Trophoblast cell (in vitro differentiated cells and primary cell): ENCODE results near the gene TPD52L3.

Experiments used
- DNase-seq, 2 donors: peaks; one replicate each; pipeline ENCODE4 v3.0.0-alpha.2; 2016
- H2AFZ ChIP-seq: 2 replicates; pipeline ENCODE4 v1.6.1; 2013; ENCODE audit warnings: low read length, moderate library complexity, mild to moderate bottlenecking; ENCODE audit not compliant: insufficient read depth, poor library complexity
- H2AK5ac ChIP-seq: 2 replicates; pipeline ENCODE4 v1.6.1; 2013; ENCODE audit warnings: mild to moderate bottlenecking, low read length
- H2BK120ac ChIP-seq: 2 replicates; pipeline ENCODE4 v1.6.1; 2013; ENCODE audit warnings: low read length, mild to moderate bottlenecking, moderate library complexity; ENCODE audit not compliant: insufficient read depth, poor library complexity
- H2BK12ac ChIP-seq: 2 replicates; pipeline ENCODE4 v1.6.1; 2013; ENCODE audit warnings: mild to moderate bottlenecking, low read length, moderate library complexity
- H2BK5ac ChIP-seq: 2 replicates; pipeline ENCODE4 v1.6.1; 2013; ENCODE audit warnings: low read length, low read depth, moderate library complexity, mild to moderate bottlenecking; ENCODE audit not compliant: poor library complexity
- H3K14ac ChIP-seq: 2 replicates; pipeline ENCODE4 v1.6.1; 2013; ENCODE audit warnings: mild to moderate bottlenecking, low read length
- H3K18ac ChIP-seq: 2 replicates; pipeline ENCODE4 v1.6.1; 2013; ENCODE audit warnings: mild to moderate bottlenecking, low read length
- H3K23ac ChIP-seq: 2 replicates; pipeline ENCODE4 v1.6.1; 2013; ENCODE audit warnings: low read length
- H3K27ac ChIP-seq: 2 replicates; pipeline ENCODE4 v1.5.1; 2013; ENCODE audit warnings: low read depth, mild to moderate bottlenecking, inconsistent platforms, low read length, moderate library complexity
- H3K27me3 ChIP-seq: 2 replicates; pipeline ENCODE4 v1.6.1; 2013; ENCODE audit warnings: inconsistent platforms, mild to moderate bottlenecking, low read length, moderate library complexity; ENCODE audit not compliant: insufficient read depth
- H3K36me3 ChIP-seq, 2 experiments: 1 replicate in 1 of 2; 2 replicates in 1 of 2; pipeline ENCODE4 v1.6.1; 2013; ENCODE audit warnings: low read length in 2 of 2, mild to moderate bottlenecking in 2 of 2, moderate library complexity in 1 of 2; ENCODE audit not compliant: insufficient read depth in 2 of 2, control insufficient read depth in 1 of 2
- H3K4ac ChIP-seq: 2 replicates; pipeline ENCODE4 v1.6.1; 2013; ENCODE audit warnings: low read depth, mild to moderate bottlenecking, low read length, moderate library complexity
- H3K4me1 ChIP-seq, 2 experiments: 1 replicate in 1 of 2; 2 replicates in 1 of 2; pipeline ENCODE4 v1.6.1; 2013; ENCODE audit warnings: low read length in 2 of 2, mild to moderate bottlenecking in 2 of 2, moderate library complexity in 1 of 2; ENCODE audit not compliant: insufficient read depth in 2 of 2, control insufficient read depth in 1 of 2
- H3K4me2 ChIP-seq: 2 replicates; pipeline ENCODE4 v1.6.1; 2013; ENCODE audit warnings: inconsistent platforms, mild to moderate bottlenecking, low read length, moderate library complexity
- H3K4me3 ChIP-seq: 2 replicates; pipeline ENCODE4 v1.5.1; 2013; ENCODE audit warnings: mild to moderate bottlenecking, low read depth, low read length, inconsistent platforms
- H3K79me1 ChIP-seq: one replicate; pipeline ENCODE4 v1.6.1; 2013; ENCODE audit warnings: low read length
- H3K79me2 ChIP-seq: 2 replicates; pipeline ENCODE4 v1.6.1; 2013; ENCODE audit warnings: low read length, mild to moderate bottlenecking; ENCODE audit not compliant: control insufficient read depth, insufficient read depth, poor library complexity
- H3K9ac ChIP-seq: 2 replicates; pipeline ENCODE4 v1.6.1; 2013; ENCODE audit warnings: mild to moderate bottlenecking, low read length
- H3K9me3 ChIP-seq: 2 replicates; pipeline ENCODE4 v1.6.1; 2013; ENCODE audit warnings: low read depth, mild to moderate bottlenecking, control low read depth, inconsistent platforms, low read length; ENCODE audit not compliant: insufficient read depth
- H4K12ac ChIP-seq: 2 replicates; pipeline ENCODE4 v1.6.1; 2013; ENCODE audit warnings: low read depth, mild to moderate bottlenecking, low read length, moderate library complexity
- H4K8ac ChIP-seq: 2 replicates; pipeline ENCODE4 v1.6.1; 2013; ENCODE audit warnings: low read depth, mild to moderate bottlenecking, low read length, moderate library complexity
- H4K91ac ChIP-seq: one replicate; pipeline ENCODE4 v1.6.1; 2013; ENCODE audit warnings: low read depth, mild to moderate bottlenecking, low read length, moderate library complexity
- WGBS: extraction: QIAGEN DNeasy Blood & Tissue Kit; methylation state at CpG from one replicate; pipeline ENCODE4 v1.1.7; 2013; ENCODE audit warnings: missing lambda C conversion rate; ENCODE audit not compliant: insufficient read length, insufficient coverage; ENCODE audit errors: extremely low coverage; 5-methylcytosine and 5-hydroxymethylcytosine counted together

Gene TPD52L3

DNA sequence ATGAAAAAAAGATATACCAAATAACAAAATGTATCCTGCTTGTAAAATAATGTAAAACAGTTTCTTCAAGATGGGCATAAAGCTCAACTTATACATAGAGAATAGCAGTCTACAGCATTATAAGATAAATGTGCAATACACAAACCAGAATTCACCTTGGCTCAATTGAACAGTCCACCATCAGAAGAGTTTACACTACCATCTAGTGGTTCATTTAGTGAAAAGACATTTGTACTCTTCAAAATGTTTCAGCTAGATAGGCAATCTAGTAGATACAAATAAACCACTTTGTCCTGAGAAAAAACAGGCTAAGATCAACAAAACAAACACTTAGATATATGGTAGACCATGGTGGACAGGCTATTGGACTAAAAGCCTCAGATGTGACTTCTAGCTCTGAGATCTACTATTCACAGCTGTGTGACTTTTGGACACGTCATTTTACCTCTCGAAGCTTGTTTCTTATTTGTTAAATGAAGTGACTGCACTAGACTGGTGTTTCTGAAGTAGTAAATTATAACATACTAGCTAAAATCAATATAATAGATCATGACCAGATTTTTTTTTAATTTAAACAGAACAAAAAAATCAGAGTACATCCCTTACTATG lies 22.1 kb upstream of the TPD52L3 start:
- Histone ChIP-seq H2BK12ac (no peak overlapping the region), H3K79me2 (no peaks in the 10 kb centered on the region), H3K4me1 (no peaks in the 10 kb centered on the region), H3K18ac (no peak overlapping the region), H2AFZ (no peak overlapping the region), H3K4me3 (no peak overlapping the region), H2AK5ac (no peak overlapping the region), H4K8ac (no peak overlapping the region), H3K4me2 (no peak overlapping the region), H3K14ac (no peak overlapping the region), H3K27me3 (no peaks in the 10 kb centered on the region), H3K36me3 (no peaks in the 10 kb centered on the region), H2BK120ac (no peak overlapping the region), H3K23ac (no peak overlapping the region), H3K9me3 (no peaks in the 10 kb centered on the region), H3K27ac (no peak overlapping the region), H4K12ac (no peak overlapping the region), H3K9ac (no peak overlapping the region), H2BK5ac (no peak overlapping the region), H3K79me1 (no peaks in the 10 kb centered on the region), H3K4ac (no peak overlapping the region), H4K91ac (no peak overlapping the region)
- DNase-seq, result peak in 1 of 2 donors; percentile 66
- WGBS, result no CpG with 5 or more reads among the region's 2 CpGs

DNA sequence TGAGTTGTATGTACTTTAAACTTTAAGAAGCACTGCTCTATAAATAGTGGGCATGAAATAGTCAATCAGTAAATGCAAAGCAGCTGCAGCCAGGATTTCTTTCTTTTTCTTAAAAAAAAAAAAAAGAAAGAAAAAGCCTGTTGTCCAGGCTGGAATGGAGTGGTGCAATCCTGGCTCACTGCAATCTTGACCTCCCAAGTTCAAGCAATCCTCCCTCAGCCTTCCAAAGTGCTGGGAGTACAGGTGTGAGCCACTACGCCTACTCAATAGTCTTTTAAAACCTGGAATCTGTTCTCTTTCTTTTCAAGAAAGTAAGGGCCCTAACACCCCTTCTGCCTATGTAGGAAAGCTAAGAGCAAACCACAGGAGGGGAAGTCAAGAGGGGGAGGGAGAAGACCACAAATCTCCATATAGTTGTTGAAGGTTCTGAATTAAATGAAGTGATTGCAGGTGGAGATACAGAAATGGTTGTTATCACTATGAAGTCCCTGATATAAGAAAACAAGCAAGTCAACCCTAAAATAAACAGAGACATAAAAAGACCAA lies 20.6 kb upstream of the TPD52L3 start:
- H3K14ac ChIP-seq, result no peak overlapping the region
- no peak overlapping the region for H4K8ac ChIP-seq
- H4K12ac ChIP-seq, result no peak overlapping the region
- H2BK12ac ChIP-seq, result no peak overlapping the region
- H2BK5ac ChIP-seq, result no peak overlapping the region
- no peaks in the 10 kb centered on the region for H3K4me1 ChIP-seq
- DNase-seq, result no peak
- H3K27ac ChIP-seq, result no peak overlapping the region
- no peak overlapping the region for H2AFZ ChIP-seq
- H3K79me1 ChIP-seq, result no peaks in the 10 kb centered on the region
- H4K91ac ChIP-seq, result no peak overlapping the region
- no peak overlapping the region for H3K4me3 ChIP-seq
- no peak overlapping the region for H2AK5ac ChIP-seq
- H3K9me3 ChIP-seq, result no peaks in the 10 kb centered on the region
- H3K9ac ChIP-seq, result no peak overlapping the region
- no CpG with 5 or more reads among the region's 1 CpG for WGBS
- no peaks in the 10 kb centered on the region for H3K36me3 ChIP-seq
- H3K79me2 ChIP-seq, result no peaks in the 10 kb centered on the region
- H3K23ac ChIP-seq, result no peak overlapping the region
- no peak overlapping the region for H2BK120ac ChIP-seq
- no peak overlapping the region for H3K4ac ChIP-seq
- no peak overlapping the region for H3K4me2 ChIP-seq
- H3K18ac ChIP-seq, result no peak overlapping the region
- H3K27me3 ChIP-seq, result no peaks in the 10 kb centered on the region

DNA sequence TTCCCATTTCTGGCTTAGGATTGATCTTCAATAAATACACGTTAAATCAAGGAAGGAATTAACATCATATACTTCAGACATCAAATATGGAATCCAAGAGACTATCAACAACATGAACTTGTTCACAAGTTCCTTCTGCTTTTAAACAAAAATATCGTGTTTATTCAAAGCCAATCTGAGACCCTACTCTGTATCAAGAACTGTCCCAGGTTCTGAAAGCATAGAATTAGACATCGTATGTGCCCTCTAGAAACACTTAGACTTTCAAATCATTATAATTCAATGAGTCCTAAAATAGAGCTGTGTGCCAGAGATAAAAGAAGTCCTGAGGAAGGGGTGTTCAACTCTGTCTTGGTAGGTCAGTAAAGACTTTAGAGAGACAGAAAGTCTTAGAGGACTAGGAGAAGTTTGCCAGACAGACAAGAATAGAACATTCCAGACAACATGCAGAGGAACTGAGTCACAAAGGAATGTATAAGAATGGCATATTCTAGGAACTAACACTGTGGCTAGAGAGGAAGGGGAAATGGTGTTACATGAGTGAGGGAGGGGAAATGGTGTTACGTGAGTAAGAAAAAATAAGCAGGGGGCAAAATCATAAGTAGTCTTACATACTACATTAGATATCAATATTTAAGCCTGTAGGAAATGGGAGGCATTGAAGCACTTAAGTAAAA lies 2.9 kb downstream of the TPD52L3 start:
- Histone ChIP-seq H3K23ac (no peak overlapping the region), H3K79me1 (no peaks in the 10 kb centered on the region), H4K8ac (no peak overlapping the region), H3K18ac (no peak overlapping the region), H3K4me3 (no peak overlapping the region), H2BK5ac (no peak overlapping the region), H3K9me3 (peaks cover 1% of the 10 kb centered on the region), H3K4me1 (no peaks in the 10 kb centered on the region), H3K14ac (no peak overlapping the region), H3K79me2 (no peaks in the 10 kb centered on the region), H4K12ac (no peak overlapping the region), H3K9ac (no peak overlapping the region), H2BK120ac (no peak overlapping the region), H2BK12ac (no peak overlapping the region), H3K4ac (no peak overlapping the region), H3K27me3 (no peaks in the 10 kb centered on the region), H3K27ac (no peak overlapping the region), H2AK5ac (no peak overlapping the region), H3K36me3 (no peaks in the 10 kb centered on the region), H3K4me2 (no peak overlapping the region), H2AFZ (no peak overlapping the region), H4K91ac (no peak overlapping the region)
- no CpG with 5 or more reads among the region's 4 CpGs for WGBS
- DNase-seq, result no peak

DNA sequence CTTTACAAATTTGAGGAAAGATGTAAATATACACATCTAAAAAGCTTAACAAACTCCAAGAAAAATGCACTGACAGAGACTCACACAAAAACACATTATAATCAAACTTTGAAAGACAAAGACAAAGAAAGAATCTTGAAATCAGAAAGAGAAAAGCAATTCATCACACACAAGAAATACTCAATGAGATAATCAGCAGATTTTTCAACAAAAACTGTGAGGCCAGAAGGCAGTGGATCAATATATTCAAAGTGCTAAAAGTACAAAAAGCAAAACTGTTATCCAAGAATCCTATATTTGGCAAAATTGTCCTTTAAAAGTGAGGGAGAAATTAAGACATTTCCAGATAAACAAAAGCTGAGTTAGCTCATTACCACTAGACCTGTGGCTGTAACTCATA lies 6.1 kb downstream of the TPD52L3 start:
- Histone ChIP-seq H2AFZ (no peak overlapping the region), H2AK5ac (no peak overlapping the region), H4K12ac (no peak overlapping the region), H3K36me3 (no peaks in the 10 kb centered on the region), H3K14ac (no peak overlapping the region), H3K9ac (no peak overlapping the region), H3K4me1 (no peaks in the 10 kb centered on the region), H2BK5ac (no peak overlapping the region), H3K27me3 (no peaks in the 10 kb centered on the region), H2BK120ac (no peak overlapping the region), H2BK12ac (no peak overlapping the region), H3K4me2 (no peak overlapping the region), H3K23ac (no peak overlapping the region), H3K27ac (no peak overlapping the region), H3K9me3 (peaks cover 2% of the 10 kb centered on the region), H3K18ac (no peak overlapping the region), H3K4ac (no peak overlapping the region), H3K79me1 (no peaks in the 10 kb centered on the region), H3K4me3 (no peak overlapping the region), H4K91ac (no peak overlapping the region), H4K8ac (no peak overlapping the region), H3K79me2 (no peaks in the 10 kb centered on the region)
- no peak for DNase-seq
